K562 (cell line): ENCODE measurements around the gene PTPRT. TPM values are rescaled to one million over a fixed set of nuclear protein-coding genes. Genes with fewer than 3 reads are reported as not detected.

Source experiments
- ZNF77 ChIP-seq: fragments of 250-450 bp; sonication (Bioruptor Pico); IDR thresholded peaks from 2 replicates; pipeline ENCODE4 v1.5.0; 2020
- polyA plus RNA-seq, 8 experiments: library from polyadenylated mRNA; depleted of rRNA in 4 of 8; stranded (reverse) in 5 of 8; unstranded in 3 of 8; fragments of >200 nt; fragmentation: Nextera tagmentation in 2 of 8; fragmentation: Illumina TruSeq in 1 of 8; extraction: Ambion mirVana in 2 of 8; extraction: Trizol in 1 of 8; gene quantifications; 2 replicates each; pipeline versions ENCODE4 v1.2.1 to v1.2.3, GENCODE V29; 2011 to 2014; ENCODE audit warnings: inconsistent platforms in 1 of 8, missing spikeins in 1 of 8
- total RNA-seq, 7 experiments: library from RNA; depleted of rRNA in 6 of 7; stranded (reverse); fragments of >200 nt in 6 of 7; fragmentation: Illumina TruSeq in 2 of 7; extraction: Trizol in 2 of 7; gene quantifications; 2 replicates each; pipeline versions ENCODE4 v1.2.1 to v1.2.3, GENCODE V29; 2011 to 2021; ENCODE audit warnings: low replicate concordance in 1 of 7
- TF ChIP-seq, protein P1 (sequence below), 2 experiments: fragments of 450-650 bp; formaldehyde crosslinking in 1 of 2; IDR thresholded peaks; 2 replicates each; pipeline versions ENCODE4 v1.4.0 to v1.6.1; 2014 to 2020; ENCODE audit warnings: mild to moderate bottlenecking in 2 of 2, borderline replicate concordance in 1 of 2, low read depth in 1 of 2
- TF ChIP-seq, protein P2 (sequence below): IDR thresholded peaks from 2 replicates; pipeline ENCODE4 v1.6.1; 2016; ENCODE audit warnings: missing genetic modification characterization, missing compliant biosample characterization

PTPRT gene
- total and polyA plus RNA-seq, 9 of the 15 experiments (the other 6 are each of a cell fraction or from before 2014, with no cell fraction given), result not detected

DNA sequence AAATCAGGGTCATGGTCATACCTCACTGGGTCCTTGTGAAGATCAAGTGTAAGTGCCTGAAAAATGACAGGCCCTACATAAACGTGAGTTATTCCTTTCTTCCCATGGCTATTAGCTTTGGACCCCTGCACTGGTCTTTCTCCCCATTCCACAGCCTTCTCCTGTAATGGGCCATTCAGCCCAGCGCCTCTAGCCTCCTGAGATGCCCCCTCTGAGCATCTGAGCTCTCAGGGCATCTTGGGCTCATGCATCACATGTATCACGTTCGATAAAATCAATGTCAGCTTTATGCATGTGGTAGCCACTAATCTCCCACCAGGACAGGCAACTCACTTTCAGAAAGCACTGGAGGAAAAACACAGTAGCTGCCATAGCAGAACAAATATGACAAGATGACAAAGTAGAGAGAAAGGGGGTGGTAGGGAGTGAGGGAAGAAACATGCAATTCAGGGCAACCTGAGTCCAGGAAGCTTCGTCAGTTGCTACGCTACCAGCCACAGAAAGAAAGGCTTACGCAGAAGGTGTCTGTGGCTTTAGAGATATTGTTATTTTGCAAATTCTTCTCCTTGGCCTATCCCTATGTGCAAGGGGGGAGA lies 498.8 kb downstream of the PTPRT start (continued):
- TF ChIP-seq, protein P1, sequence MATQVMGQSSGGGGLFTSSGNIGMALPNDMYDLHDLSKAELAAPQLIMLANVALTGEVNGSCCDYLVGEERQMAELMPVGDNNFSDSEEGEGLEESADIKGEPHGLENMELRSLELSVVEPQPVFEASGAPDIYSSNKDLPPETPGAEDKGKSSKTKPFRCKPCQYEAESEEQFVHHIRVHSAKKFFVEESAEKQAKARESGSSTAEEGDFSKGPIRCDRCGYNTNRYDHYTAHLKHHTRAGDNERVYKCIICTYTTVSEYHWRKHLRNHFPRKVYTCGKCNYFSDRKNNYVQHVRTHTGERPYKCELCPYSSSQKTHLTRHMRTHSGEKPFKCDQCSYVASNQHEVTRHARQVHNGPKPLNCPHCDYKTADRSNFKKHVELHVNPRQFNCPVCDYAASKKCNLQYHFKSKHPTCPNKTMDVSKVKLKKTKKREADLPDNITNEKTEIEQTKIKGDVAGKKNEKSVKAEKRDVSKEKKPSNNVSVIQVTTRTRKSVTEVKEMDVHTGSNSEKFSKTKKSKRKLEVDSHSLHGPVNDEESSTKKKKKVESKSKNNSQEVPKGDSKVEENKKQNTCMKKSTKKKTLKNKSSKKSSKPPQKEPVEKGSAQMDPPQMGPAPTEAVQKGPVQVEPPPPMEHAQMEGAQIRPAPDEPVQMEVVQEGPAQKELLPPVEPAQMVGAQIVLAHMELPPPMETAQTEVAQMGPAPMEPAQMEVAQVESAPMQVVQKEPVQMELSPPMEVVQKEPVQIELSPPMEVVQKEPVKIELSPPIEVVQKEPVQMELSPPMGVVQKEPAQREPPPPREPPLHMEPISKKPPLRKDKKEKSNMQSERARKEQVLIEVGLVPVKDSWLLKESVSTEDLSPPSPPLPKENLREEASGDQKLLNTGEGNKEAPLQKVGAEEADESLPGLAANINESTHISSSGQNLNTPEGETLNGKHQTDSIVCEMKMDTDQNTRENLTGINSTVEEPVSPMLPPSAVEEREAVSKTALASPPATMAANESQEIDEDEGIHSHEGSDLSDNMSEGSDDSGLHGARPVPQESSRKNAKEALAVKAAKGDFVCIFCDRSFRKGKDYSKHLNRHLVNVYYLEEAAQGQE (IDR thresholded peaks at IDR 0.05; ENCODE audit: borderline replicate concordance), result no peak
- TF ChIP-seq, protein P1 (CRISPR knock-in tag; IDR thresholded peaks at IDR 0.05; ENCODE audit: low read depth), result no peak
- TF ChIP-seq, protein P2, sequence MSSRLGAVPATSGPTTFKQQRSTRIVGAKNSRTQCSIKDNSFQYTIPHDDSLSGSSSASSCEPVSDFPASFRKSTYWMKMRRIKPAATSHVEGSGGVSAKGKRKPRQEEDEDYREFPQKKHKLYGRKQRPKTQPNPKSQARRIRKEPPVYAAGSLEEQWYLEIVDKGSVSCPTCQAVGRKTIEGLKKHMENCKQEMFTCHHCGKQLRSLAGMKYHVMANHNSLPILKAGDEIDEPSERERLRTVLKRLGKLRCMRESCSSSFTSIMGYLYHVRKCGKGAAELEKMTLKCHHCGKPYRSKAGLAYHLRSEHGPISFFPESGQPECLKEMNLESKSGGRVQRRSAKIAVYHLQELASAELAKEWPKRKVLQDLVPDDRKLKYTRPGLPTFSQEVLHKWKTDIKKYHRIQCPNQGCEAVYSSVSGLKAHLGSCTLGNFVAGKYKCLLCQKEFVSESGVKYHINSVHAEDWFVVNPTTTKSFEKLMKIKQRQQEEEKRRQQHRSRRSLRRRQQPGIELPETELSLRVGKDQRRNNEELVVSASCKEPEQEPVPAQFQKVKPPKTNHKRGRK (tag), result no peak
- no peak for TF ChIP-seq ZNF77 (CRISPR knock-in tag)
